ENCODE data around the gene NUP160.
"Not testable (repeated sequence)": the region's sequence is repeated elsewhere in the genome, so short reads cannot be mapped to it uniquely, and the experiment has no call there.

Gene NUP160

GRCh38 chr11:47863189-47863897, 15.2 kb upstream of the NUP160 start:
- no peak for DNase-seq

DNA sequence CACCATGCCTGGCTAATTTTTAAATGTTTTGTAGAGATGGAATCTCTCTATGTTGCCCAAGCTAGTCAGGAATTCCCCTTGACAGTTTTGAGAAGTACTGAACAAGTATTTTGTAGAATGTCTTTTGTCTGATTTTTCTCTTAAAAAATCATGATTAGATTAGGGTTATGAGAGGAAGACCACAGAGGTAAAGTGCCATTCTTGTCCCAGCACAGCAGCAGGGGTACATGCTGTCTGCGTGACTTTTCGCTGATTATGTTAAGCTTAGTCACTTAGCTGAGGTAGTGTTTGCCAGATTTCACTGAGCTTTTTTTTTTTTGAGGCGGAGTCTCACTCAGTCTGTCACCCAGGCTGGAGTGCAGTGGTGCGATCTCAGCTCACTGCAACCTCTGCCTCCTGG, 13.6 kb upstream of the NUP160 start:
- DNase-seq: no peak

DNA sequence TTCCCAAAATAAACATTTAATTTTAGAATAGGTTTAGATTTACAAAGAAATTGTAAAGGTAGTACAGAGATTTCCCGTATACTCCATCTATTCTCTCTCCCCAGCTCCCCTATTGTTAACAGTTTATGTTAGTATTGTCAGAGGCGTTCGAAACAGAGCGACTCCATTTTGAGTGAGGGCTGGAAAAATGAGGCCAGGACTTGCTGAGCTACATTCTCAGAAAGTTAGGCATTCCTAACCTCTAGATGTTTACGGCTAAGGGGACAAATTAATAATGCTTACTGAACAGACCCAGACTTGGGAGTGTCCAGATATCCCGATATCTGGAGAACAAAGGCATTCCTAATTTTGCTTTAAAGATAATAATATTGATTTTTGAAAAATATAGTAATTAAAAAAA, 12.4 kb upstream of the NUP160 start:
- no peak for DNase-seq

DNA sequence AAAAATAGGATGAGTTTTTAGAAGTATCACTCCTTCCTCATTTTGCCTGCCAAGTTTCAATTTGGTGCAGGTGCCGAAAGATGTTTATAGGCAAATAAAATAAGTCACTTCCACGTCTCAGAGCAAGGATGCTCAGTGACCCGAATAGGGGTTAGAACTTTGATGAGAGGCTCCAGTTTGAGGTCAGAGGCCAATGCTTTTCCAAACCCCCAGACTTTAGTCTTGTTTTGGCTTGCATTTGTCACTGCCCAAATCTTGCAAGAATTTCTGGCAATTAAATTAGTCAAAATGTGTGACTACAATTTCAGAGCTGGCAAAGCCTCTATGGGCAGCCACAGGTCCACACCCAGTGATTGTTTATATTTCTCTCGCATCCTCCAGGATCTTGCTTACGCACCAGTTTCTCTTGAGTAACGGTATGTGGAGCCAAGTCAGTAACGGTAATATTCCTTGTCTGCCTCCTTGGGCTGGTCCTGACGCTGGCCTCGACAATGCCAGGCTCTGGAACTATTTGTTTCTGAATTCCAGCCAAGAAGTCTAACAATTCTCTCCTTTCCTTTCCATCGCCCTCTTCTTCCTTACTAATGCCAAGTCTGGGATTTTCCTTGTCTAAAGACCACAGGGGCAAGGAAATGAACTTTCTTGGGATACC, 9.9 kb upstream of the NUP160 start:
- no peak for DNase-seq

DNA sequence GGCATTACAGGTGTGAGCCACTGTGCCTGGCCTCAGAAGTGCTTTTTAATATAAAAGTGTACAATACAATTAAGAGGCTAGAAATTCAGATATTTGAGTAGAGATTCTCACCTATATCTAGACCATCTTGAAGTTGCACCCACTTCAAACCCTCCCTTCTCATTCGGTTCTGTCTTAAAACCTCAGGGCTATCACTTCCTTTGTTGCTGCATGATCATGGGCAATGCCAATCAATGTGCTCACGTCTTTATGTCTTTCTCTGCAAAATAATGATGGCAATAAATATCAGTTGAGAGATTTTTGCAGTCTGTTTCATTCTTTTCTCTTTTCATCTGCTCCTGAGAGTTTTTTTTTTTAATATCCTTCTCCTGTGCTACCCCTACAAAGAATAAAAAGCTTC, 9.3 kb upstream of the NUP160 start:
- no peak for DNase-seq

DNA sequence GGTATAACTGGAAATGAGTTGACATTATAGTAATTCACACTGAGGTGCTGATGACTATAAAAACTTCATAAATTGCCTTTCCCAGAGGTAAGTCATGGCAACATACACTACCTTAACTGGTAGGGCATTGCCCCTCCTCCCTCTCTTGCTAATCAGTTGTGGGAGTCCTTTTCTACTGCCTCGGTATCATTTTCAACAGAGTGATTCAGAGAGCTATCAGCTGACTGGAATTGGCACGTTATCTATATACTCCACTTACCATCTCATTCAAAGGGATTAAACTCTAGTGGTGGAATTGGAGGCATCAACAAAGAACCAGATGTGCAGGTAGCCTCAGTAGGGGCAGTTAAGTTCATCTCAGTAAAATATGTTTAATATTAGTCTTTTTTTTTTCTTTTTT, 8.0 kb upstream of the NUP160 start:
- DNase-seq: no peak

DNA sequence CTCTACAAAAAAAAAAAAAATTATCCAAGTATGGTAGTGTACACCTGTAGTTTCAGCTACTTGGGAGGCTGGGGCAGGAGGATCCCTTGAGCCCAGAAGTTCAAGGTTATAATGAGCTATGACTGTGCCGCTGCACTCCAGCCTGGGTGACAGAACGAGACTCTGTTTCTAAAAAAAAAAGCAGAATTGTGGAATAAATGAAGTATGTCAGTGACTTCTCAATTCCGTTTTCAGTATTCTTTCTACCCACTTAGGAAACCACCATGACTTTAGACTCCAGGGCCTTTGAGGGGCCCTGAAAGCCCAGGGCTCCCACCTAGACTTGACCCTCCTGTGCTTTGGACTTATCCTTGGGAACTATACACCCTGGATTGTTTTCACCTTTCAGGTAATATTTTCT, 6.5 kb upstream of the NUP160 start:
- DNase-seq: no peak

GRCh38 chr11:47852053-47852452, 3.9 kb upstream of the NUP160 start:
- no peak for DNase-seq

- no peak for DNase-seq
Measured at GRCh38 chr11:47850337-47850736, 2.2 kb upstream of the NUP160 start.

- no peak for DNase-seq
Measured at GRCh38 chr11:47848700-47849155, 578 bp upstream of the NUP160 start.

DNA sequence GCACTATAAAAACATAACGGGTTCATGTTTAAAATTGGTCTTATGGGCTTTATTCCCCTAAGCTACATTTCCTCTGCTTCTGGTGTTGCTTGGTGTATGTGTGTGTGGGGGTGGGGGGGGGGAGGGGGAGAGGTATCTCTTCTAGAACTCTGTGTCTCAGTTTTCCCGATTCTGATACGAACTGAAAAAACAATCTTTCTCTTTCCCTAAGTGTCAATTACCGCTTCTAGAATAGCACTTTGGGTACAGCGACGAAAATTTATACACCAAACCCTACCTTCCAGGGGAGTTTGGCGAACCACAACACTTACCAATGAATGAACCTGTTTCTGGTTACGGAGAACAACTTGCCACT, 636 bp downstream of the NUP160 start:
- no peak for DNase-seq

DNA sequence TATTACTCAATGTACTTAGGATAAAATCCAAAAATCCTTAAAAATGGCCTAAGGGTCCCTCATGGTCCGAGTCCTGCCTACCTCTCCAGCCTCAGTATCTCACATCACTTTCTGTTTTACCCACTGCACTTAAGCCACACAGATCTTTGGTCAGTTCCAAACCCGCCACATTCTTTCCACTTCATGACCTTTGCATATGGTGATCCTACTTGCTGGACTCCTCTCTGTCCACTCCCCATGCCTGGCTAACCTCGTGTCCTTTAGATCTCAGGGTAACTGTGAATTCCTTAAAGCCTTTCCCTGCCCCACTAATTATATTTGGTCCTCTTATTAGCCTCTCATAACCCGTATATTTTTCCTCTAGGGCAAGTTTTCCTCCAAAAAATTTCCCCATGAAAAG, 1.2 kb downstream of the NUP160 start:
- DNase-seq: no peak

GRCh38 chr11:47843361-47844055, 4.6 kb downstream of the NUP160 start:
- no peak for DNase-seq

- DNase-seq: no peak
Measured at GRCh38 chr11:47842749-47843148, 5.4 kb downstream of the NUP160 start.

DNA sequence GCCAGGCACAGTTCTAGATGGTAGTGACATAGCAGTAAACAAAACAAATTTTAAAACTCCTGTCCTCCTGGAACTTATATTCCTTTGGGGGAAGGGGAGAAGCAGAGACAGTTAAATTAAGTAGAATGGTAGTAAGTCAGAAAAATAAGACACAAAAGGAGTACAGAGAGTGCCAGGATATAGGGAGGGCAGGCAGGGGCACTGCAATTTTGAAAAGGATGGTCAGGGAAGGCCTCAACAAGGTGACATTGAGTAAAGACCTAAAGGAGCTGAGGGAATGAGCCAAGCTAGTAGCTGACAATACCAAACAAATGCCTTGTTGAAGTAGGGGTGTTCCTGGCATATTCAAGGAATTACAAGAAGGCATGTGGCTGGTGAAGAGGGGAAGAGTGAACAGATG, 10.2 kb downstream of the NUP160 start:
- no peak for DNase-seq

DNA sequence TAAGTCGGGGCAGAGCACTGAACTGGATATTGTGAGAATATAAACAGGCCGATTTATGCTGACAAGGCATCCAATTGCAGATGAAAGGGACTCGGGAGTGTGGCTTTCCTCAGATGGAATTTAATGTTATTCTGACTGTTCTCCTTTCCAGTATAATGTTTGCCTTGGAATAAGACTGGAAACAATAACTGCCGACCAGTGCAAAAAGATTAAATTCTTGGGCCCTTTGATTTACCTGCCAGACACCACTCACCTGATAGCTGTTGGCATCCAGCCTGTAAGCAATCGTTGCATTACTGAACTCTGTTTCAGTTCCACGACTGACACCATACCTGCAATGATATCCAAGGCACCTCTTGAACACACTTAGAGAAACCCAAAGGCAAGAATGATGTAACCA, 10.9 kb downstream of the NUP160 start:
- DNase-seq: no peak

DNA sequence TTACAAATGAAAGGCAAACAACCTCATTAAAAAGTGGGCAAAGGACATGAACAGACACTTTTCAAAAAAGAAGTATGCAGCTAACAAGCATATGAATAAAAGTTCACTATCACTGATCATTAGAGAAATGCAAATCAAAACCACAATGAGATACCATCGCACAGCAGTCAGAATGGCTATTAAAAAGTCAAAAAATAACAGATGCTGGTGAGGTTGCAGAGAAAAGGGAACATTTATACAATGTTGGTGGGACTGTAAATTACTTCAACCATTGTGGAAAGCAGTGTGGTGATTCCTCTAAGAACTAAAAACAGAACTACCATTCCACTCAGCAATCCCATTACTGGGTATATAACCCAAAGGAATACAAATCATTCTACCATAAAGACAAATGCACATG, 18.1 kb downstream of the NUP160 start:
- not testable (repeated sequence) for DNase-seq

DNA sequence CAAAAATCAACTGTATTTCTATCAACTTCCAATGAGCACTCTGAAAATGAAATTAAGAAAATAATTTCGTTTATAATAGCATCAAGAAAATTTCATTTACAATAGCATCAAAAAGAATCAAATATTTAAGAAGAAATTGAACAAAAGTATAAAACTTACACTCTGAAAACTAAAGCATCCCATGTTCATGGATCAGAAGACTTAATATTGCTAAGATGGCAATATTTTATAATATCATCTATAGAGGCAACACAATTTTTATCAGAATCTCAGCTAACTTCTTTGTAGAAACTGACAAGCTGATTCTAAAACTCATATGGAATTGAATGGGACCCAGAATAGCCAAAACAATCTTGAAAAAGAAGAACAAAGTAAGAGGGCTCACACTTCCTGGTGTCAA, 19.9 kb downstream of the NUP160 start:
- no peak for DNase-seq

GRCh38 chr11:47822664-47823063, 25.5 kb downstream of the NUP160 start:
- not testable (repeated sequence) for DNase-seq

GRCh38 chr11:47819743-47820142, 28.4 kb downstream of the NUP160 start:
- no peak for DNase-seq

GRCh38 chr11:47800759-47801158, 47.4 kb downstream of the NUP160 start:
- no peak for DNase-seq

DNA sequence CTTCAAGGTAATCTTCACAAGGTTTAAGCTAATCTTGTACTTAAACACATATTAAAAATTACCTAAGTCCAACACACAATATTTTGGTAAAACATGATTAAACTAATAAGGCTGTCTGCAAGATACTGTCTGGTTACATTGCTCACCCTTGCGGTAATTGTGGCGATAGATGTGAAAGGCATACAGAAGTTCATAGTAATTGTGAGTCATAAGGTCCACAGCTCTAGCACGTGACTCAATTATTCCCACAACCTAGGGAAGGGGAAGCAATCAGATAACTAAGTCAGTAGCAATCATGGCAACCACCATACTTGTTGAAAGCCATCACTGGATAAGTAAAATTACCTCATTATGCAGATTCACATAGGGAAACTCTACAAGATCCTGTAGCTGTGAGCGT, 50.5 kb downstream of the NUP160 start:
- no peak for DNase-seq

GRCh38 chr11:47791774-47792430, 56.2 kb downstream of the NUP160 start:
- no peak for DNase-seq

GRCh38 chr11:47790017-47790416, 58.1 kb downstream of the NUP160 start:
- not testable (repeated sequence) for DNase-seq
